D721Med (cell line): ENCODE measurements around the gene RPL7A.

ENCODE experiments used
- DNase-seq: peaks from one replicate; pipeline ENCODE4 v3.0.0; 2011; ENCODE audit warnings: low spot score; ENCODE audit not compliant: insufficient read length
- FAIRE-seq: peaks from 2 replicates; lab custom pipeline; 2011; peaks lifted over from hg19 to GRCh38; lab: Jason Lieb, UNC
- TF ChIP-seq, protein P1 (sequence below): IDR thresholded peaks from 2 replicates; pipeline ENCODE4 v1.5.1; 2012; ENCODE audit warnings: mild to moderate bottlenecking, control low read depth; ENCODE audit not compliant: insufficient read depth; ENCODE audit errors: missing control alignments

Gene RPL7A

GRCh38 chr9:133377721-133378216 lies 29.8 kb downstream of the RPL7A start:
- DNase-seq (no peak), FAIRE-seq (no peak)
- TF ChIP-seq, protein P1, sequence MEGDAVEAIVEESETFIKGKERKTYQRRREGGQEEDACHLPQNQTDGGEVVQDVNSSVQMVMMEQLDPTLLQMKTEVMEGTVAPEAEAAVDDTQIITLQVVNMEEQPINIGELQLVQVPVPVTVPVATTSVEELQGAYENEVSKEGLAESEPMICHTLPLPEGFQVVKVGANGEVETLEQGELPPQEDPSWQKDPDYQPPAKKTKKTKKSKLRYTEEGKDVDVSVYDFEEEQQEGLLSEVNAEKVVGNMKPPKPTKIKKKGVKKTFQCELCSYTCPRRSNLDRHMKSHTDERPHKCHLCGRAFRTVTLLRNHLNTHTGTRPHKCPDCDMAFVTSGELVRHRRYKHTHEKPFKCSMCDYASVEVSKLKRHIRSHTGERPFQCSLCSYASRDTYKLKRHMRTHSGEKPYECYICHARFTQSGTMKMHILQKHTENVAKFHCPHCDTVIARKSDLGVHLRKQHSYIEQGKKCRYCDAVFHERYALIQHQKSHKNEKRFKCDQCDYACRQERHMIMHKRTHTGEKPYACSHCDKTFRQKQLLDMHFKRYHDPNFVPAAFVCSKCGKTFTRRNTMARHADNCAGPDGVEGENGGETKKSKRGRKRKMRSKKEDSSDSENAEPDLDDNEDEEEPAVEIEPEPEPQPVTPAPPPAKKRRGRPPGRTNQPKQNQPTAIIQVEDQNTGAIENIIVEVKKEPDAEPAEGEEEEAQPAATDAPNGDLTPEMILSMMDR: no peak

GRCh38 chr9:133378408-133378962 lies 30.5 kb downstream of the RPL7A start:
- no peak for DNase-seq
- TF ChIP-seq, protein P1: no peak
- no peak for FAIRE-seq

- FAIRE-seq (no peak), DNase-seq (no peak)
- TF ChIP-seq, protein P1: no peak
Observed at GRCh38 chr9:133379153-133380086, 31.4 kb downstream of the RPL7A start.

DNA sequence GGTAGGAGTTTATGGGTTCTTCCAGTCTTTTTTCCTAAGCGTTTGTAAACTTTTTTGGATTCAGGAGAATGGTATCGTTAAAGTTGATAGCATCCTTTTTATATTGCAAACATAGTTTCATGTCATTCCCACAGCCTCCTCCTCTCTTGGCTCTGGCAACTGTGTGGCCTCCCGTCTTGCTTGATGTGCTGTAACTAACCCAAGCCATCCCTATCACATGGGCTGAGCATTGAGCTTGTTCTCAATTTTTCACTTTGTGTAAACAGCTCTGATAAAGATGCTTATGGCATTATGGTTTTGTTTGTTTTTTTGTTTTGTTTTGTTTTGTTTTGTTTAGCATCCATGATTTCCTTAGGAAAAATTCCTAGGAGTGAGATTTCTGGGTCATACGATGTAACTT lies 32.7 kb downstream of the RPL7A start:
- no peak for FAIRE-seq
- TF ChIP-seq, protein P1: no peak

GRCh38 chr9:133382507-133383141 lies 34.6 kb downstream of the RPL7A start:
- FAIRE-seq (no peak), DNase-seq (no peak)
- TF ChIP-seq, protein P1: no peak

More for the DNA sequence above, 32.7 kb downstream of the RPL7A start:
- no peak for DNase-seq

- FAIRE-seq (no peak), DNase-seq (no peak)
- TF ChIP-seq, protein P1: no peak
Observed at GRCh38 chr9:133383438-133383837, 35.4 kb downstream of the RPL7A start.
